Astrocyte (in vitro differentiated cells and primary cell): ENCODE data around the gene HRAS.

ENCODE experiments used
- CTCF ChIP-seq: IDR thresholded peaks from 2 replicates; pipeline ENCODE4 v1.5.1; 2011; ENCODE audit warnings: low read depth, mild to moderate bottlenecking, inconsistent platforms, low read length, moderate library complexity; ENCODE audit not compliant: insufficient read depth
- EZH2 ChIP-seq: IDR thresholded peaks from 2 replicates; pipeline ENCODE4 v1.6.1; 2012; ENCODE audit warnings: mild to moderate bottlenecking, low read length, inconsistent platforms; ENCODE audit not compliant: insufficient read depth

- TF ChIP-seq CTCF (no peak), EZH2 (no peak)
Measured at GRCh38 chr11:507727-508515, 27.5 kb downstream of the HRAS start.
